Liver (tissue), 9 donors: ENCODE data around the gene CCDC85A. TPM values are rescaled to one million over a fixed set of nuclear protein-coding genes. Genes with fewer than 3 reads are reported as not detected.

ENCODE experiments used
- DNase-seq: peaks from one replicate; pipeline ENCODE4 v3.0.0-alpha.2; 2017; ENCODE audit warnings: low spot score
- H3K27ac ChIP-seq, 2 donors: one replicate each; pipeline ENCODE4 v1.7.0; 2013; ENCODE audit warnings: inconsistent platforms in 2 of 2, low read length in 2 of 2, control low read depth in 1 of 2, low read depth in 1 of 2, mild to moderate bottlenecking in 1 of 2
- H3K27me3 ChIP-seq, 4 donors: one replicate each; pipeline versions ENCODE4 v1.6.1 to v1.7.0; 2013; ENCODE audit warnings: low read length in 3 of 4, inconsistent platforms in 1 of 4, mild to moderate bottlenecking in 1 of 4, moderate library complexity in 1 of 4; ENCODE audit not compliant: control insufficient read depth in 4 of 4, insufficient read depth in 4 of 4
- H3K36me3 ChIP-seq, 4 donors: one replicate each; pipeline versions ENCODE4 v1.6.1 to v1.7.0; 2013; ENCODE audit warnings: low read length in 3 of 4, mild to moderate bottlenecking in 3 of 4, low read depth in 1 of 4, moderate library complexity in 1 of 4; ENCODE audit not compliant: control insufficient read depth in 4 of 4, insufficient read depth in 3 of 4
- H3K4me1 ChIP-seq, 4 donors: one replicate each; pipeline versions ENCODE4 v1.6.1 to v1.7.0; 2013; ENCODE audit warnings: low read length in 3 of 4, mild to moderate bottlenecking in 3 of 4, moderate library complexity in 1 of 4; ENCODE audit not compliant: control insufficient read depth in 4 of 4, insufficient read depth in 4 of 4
- H3K4me3 ChIP-seq, 3 donors: one replicate each; pipeline versions ENCODE4 v1.6.1 to v1.7.0; 2013; ENCODE audit warnings: low read length in 3 of 3, control low read depth in 1 of 3, low read depth in 1 of 3, mild to moderate bottlenecking in 1 of 3
- H3K9ac ChIP-seq, 2 donors: one replicate each; pipeline ENCODE4 v1.7.0; 2013; ENCODE audit warnings: low read length in 2 of 2, mild to moderate bottlenecking in 2 of 2, moderate library complexity in 2 of 2, control low read depth in 1 of 2, low read depth in 1 of 2
- H3K9me3 ChIP-seq, 4 donors: one replicate each; pipeline versions ENCODE4 v1.6.1 to v1.7.0; 2013; ENCODE audit warnings: low read length in 3 of 4; ENCODE audit not compliant: control insufficient read depth in 4 of 4
- EGR1 ChIP-seq, 2 donors: IDR thresholded peaks; 2 replicates each; pipeline ENCODE4 v1.6.1; 2016 to 2018; ENCODE audit warnings: antibody characterized with exemption in 2 of 2, low read depth in 2 of 2
- FOXA1 ChIP-seq: IDR thresholded peaks from 2 replicates; pipeline ENCODE4 v1.6.1; 2016; ENCODE audit warnings: antibody characterized with exemption
- FOXA2 ChIP-seq: IDR thresholded peaks from 2 replicates; pipeline ENCODE4 v1.6.1; 2016; ENCODE audit warnings: antibody characterized with exemption
- GABPA ChIP-seq, 2 donors: IDR thresholded peaks in 1 of 2; conservative IDR thresholded peaks in 1 of 2; 2 replicates each; pipeline ENCODE4 v1.6.1; 2016; ENCODE audit warnings: antibody characterized with exemption in 2 of 2, mild to moderate bottlenecking in 1 of 2, moderate library complexity in 1 of 2
- HNF4A ChIP-seq, 2 donors: conservative IDR thresholded peaks; 2 replicates each; pipeline ENCODE4 v1.6.1; 2016; ENCODE audit warnings: antibody characterized with exemption in 2 of 2, mild to moderate bottlenecking in 2 of 2
- HNF4G ChIP-seq: IDR thresholded peaks from 2 replicates; pipeline ENCODE4 v1.6.1; 2016; ENCODE audit warnings: antibody characterized with exemption
- JUND ChIP-seq, 2 donors: IDR thresholded peaks; 2 replicates each; pipeline ENCODE4 v1.6.1; 2016; ENCODE audit warnings: antibody characterized with exemption in 2 of 2
- NR2F2 ChIP-seq: IDR thresholded peaks from 2 replicates; pipeline ENCODE4 v1.6.1; 2016; ENCODE audit warnings: antibody characterized with exemption
- RAD21 ChIP-seq, 2 donors: IDR thresholded peaks; 2 replicates each; pipeline ENCODE4 v1.6.1; 2016; ENCODE audit warnings: antibody characterized with exemption in 2 of 2, mild to moderate bottlenecking in 2 of 2
- SP1 ChIP-seq: IDR thresholded peaks from 2 replicates; pipeline ENCODE4 v1.6.1; 2018; ENCODE audit warnings: antibody characterized with exemption, mild to moderate bottlenecking
- YY1 ChIP-seq: IDR thresholded peaks from 2 replicates; pipeline ENCODE4 v1.6.1; 2016; ENCODE audit warnings: antibody characterized with exemption, mild to moderate bottlenecking
- WGBS: extraction: QIAGEN DNeasy Blood & Tissue Kit; methylation state at CpG from one replicate; pipeline ENCODE4 v1.1.7; 2013; 5-methylcytosine and 5-hydroxymethylcytosine counted together
- polyA plus RNA-seq, 2 donors: library from polyadenylated mRNA; stranded (reverse) in 1 of 2; unstranded in 1 of 2; fragments of 200-250 nt in 1 of 2; fragments of >200 nt in 1 of 2; fragmentation: Nextera tagmentation in 1 of 2; extraction: Ambion mirVana in 1 of 2; gene quantifications; one replicate each; pipeline versions ENCODE4 v1.2.1 to v1.2.3, GENCODE V29; 2013 to 2015
- total RNA-seq, 2 donors: library from RNA; depleted of rRNA; stranded (reverse); fragments of >200 nt; gene quantifications; one replicate each; pipeline ENCODE4 v1.2.3, GENCODE V29; 2014
- TF ChIP-seq, protein P1 (sequence below): fragments of 150-350 bp; IDR thresholded peaks from 2 replicates; pipeline ENCODE4 v1.5.1; 2017; ENCODE audit warnings: improper control_type of control experiment, low read depth, low read length; ENCODE audit not compliant: missing input control
- TF ChIP-seq, protein P2 (sequence below): IDR thresholded peaks from 2 replicates; pipeline ENCODE4 v1.6.1; 2016; ENCODE audit warnings: antibody characterized with exemption
- TF ChIP-seq, protein P3 (sequence below): IDR thresholded peaks from 2 replicates; pipeline ENCODE4 v1.6.1; 2016; ENCODE audit warnings: antibody characterized with exemption, mild to moderate bottlenecking
- TF ChIP-seq, protein P4 (sequence below): IDR thresholded peaks from 2 replicates; pipeline ENCODE4 v1.6.1; 2016; ENCODE audit warnings: antibody characterized with exemption
- TF ChIP-seq, protein P5 (sequence below): IDR thresholded peaks from 2 replicates; pipeline ENCODE4 v1.6.1; 2016; ENCODE audit warnings: antibody characterized with exemption
- donor health status: healthy.
- donor health status: healthy.
- donor health status: healthy.
- donor health status: healthy.
- donor health status: healthy.

CCDC85A gene
- total and polyA plus RNA-seq, 4 donors = 0.05 to 0.17 (median 0.10) TPM

DNA sequence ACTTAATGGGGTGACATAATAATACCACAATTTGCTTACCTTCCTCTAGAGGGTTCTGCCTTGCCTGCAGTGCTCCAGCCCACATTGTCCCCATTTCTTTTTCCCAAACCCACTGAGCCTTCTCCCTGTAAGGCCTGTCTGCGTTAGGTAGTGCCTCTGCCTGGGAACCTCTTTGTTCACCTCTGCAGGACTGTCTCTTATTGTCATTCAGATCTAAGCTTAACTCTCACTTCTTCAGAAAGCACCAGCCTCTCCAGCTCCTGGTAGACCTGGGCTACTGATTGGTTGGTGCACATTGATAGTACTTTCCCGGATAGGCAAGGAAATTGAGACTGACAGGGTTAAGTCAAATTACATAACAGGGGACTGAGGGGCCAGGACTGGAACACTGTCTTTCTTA lies 49.1 kb downstream of the CCDC85A start:
- Histone ChIP-seq H3K9ac (no peak overlapping the region), H3K4me3 (no peak overlapping the region), H3K27me3 (no peaks in the 10 kb centered on the region), H3K4me1 (no peaks in the 10 kb centered on the region), H3K36me3 (no peaks in the 10 kb centered on the region), H3K27ac (no peak overlapping the region), H3K9me3 (no peaks in the 10 kb centered on the region)
- no peak for DNase-seq
- WGBS = 92% methylated on average over 2 of the region's 2 CpGs
- no peak for TF ChIP-seq HNF4A (conservative IDR thresholded peaks at IDR 0.05)

DNA sequence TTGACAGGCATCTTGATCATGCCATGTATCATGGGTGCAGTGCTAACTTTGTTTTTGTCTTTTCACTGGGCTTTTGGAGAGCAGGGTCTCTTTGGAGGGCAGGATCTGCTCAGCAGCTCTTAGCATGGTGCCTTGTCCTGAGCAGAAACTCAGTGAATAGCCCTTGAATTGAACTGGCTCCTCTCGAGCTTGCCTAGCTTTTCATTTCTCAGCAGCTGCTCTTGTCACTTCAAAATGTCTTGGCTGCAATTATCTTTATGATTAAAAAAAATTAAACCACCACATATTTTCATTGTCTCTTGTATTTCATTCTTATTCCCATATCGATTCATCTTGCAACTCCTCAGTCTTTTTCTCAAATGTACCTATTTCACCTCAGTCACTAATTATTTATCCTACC lies 50.5 kb downstream of the CCDC85A start:
- no peak for DNase-seq
- WGBS = 72% methylated on average over 2 of the region's 2 CpGs
- Histone ChIP-seq H3K9me3 (no peaks in the 10 kb centered on the region), H3K27me3 (no peaks in the 10 kb centered on the region), H3K36me3 (no peaks in the 10 kb centered on the region), H3K4me1 (no peaks in the 10 kb centered on the region), H3K9ac (no peak overlapping the region), H3K4me3 (no peak overlapping the region), H3K27ac (no peak overlapping the region)
- TF ChIP-seq, protein P1, sequence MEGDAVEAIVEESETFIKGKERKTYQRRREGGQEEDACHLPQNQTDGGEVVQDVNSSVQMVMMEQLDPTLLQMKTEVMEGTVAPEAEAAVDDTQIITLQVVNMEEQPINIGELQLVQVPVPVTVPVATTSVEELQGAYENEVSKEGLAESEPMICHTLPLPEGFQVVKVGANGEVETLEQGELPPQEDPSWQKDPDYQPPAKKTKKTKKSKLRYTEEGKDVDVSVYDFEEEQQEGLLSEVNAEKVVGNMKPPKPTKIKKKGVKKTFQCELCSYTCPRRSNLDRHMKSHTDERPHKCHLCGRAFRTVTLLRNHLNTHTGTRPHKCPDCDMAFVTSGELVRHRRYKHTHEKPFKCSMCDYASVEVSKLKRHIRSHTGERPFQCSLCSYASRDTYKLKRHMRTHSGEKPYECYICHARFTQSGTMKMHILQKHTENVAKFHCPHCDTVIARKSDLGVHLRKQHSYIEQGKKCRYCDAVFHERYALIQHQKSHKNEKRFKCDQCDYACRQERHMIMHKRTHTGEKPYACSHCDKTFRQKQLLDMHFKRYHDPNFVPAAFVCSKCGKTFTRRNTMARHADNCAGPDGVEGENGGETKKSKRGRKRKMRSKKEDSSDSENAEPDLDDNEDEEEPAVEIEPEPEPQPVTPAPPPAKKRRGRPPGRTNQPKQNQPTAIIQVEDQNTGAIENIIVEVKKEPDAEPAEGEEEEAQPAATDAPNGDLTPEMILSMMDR = no peak
- TF ChIP-seq RAD21 (IDR thresholded peaks at IDR 0.05) (no peak), GABPA (IDR thresholded peaks at IDR 0.05 in 1 of 2, conservative IDR thresholded peaks at IDR 0.05 in 1 of 2) (no peak), HNF4A (conservative IDR thresholded peaks at IDR 0.05) (no peak)
- TF ChIP-seq, protein P2, sequence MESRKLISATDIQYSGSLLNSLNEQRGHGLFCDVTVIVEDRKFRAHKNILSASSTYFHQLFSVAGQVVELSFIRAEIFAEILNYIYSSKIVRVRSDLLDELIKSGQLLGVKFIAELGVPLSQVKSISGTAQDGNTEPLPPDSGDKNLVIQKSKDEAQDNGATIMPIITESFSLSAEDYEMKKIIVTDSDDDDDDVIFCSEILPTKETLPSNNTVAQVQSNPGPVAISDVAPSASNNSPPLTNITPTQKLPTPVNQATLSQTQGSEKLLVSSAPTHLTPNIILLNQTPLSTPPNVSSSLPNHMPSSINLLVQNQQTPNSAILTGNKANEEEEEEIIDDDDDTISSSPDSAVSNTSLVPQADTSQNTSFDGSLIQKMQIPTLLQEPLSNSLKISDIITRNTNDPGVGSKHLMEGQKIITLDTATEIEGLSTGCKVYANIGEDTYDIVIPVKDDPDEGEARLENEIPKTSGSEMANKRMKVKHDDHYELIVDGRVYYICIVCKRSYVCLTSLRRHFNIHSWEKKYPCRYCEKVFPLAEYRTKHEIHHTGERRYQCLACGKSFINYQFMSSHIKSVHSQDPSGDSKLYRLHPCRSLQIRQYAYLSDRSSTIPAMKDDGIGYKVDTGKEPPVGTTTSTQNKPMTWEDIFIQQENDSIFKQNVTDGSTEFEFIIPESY = no peak

DNA sequence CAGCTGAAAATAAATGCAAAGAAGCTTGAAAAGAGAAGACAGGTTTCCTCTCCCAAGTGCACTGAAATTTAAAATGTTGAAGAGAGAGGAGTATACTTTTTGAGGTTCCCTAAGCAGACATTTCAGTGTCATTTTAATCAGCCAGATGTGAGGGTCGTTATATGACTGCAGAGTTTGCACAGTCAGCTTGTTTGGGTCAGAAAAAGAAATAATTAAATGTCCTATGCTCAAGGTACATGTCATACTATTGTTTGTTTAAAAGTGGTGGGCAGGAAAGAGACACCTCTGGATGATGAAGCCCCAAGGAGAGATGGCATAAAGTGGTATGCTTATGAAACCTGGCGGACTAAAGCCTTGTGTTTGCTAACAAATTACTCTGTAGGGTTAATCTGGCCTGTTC lies 55.2 kb downstream of the CCDC85A start:
- H3K36me3 ChIP-seq = no peaks in the 10 kb centered on the region
- WGBS = 63% methylated on average over 2 of the region's 2 CpGs
- H3K9ac ChIP-seq = no peak overlapping the region
- H3K9me3 ChIP-seq = peaks cover 0 to 3% (median 0%) of the 10 kb centered on the region in 4 donors
- H3K4me1 ChIP-seq = no peaks in the 10 kb centered on the region
- H3K27me3 ChIP-seq = no peaks in the 10 kb centered on the region
- TF ChIP-seq, protein P3, sequence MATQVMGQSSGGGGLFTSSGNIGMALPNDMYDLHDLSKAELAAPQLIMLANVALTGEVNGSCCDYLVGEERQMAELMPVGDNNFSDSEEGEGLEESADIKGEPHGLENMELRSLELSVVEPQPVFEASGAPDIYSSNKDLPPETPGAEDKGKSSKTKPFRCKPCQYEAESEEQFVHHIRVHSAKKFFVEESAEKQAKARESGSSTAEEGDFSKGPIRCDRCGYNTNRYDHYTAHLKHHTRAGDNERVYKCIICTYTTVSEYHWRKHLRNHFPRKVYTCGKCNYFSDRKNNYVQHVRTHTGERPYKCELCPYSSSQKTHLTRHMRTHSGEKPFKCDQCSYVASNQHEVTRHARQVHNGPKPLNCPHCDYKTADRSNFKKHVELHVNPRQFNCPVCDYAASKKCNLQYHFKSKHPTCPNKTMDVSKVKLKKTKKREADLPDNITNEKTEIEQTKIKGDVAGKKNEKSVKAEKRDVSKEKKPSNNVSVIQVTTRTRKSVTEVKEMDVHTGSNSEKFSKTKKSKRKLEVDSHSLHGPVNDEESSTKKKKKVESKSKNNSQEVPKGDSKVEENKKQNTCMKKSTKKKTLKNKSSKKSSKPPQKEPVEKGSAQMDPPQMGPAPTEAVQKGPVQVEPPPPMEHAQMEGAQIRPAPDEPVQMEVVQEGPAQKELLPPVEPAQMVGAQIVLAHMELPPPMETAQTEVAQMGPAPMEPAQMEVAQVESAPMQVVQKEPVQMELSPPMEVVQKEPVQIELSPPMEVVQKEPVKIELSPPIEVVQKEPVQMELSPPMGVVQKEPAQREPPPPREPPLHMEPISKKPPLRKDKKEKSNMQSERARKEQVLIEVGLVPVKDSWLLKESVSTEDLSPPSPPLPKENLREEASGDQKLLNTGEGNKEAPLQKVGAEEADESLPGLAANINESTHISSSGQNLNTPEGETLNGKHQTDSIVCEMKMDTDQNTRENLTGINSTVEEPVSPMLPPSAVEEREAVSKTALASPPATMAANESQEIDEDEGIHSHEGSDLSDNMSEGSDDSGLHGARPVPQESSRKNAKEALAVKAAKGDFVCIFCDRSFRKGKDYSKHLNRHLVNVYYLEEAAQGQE = no peak
- no peak for TF ChIP-seq RAD21 (IDR thresholded peaks at IDR 0.05)
- no peak for TF ChIP-seq EGR1 (IDR thresholded peaks at IDR 0.05; ENCODE audit: low read depth in 2 of 2)
- TF ChIP-seq, protein P2 = no peak
- TF ChIP-seq SP1 = no peak
- TF ChIP-seq YY1 = no peak
- TF ChIP-seq, protein P4, sequence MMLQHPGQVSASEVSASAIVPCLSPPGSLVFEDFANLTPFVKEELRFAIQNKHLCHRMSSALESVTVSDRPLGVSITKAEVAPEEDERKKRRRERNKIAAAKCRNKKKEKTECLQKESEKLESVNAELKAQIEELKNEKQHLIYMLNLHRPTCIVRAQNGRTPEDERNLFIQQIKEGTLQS = no peak
- TF ChIP-seq HNF4G = no peak
- no peak for TF ChIP-seq JUND (IDR thresholded peaks at IDR 0.05)
- no peak for TF ChIP-seq FOXA2
- TF ChIP-seq, protein P5, sequence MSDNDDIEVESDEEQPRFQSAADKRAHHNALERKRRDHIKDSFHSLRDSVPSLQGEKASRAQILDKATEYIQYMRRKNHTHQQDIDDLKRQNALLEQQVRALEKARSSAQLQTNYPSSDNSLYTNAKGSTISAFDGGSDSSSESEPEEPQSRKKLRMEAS = no peak
- no peak for TF ChIP-seq NR2F2
- TF ChIP-seq HNF4A (conservative IDR thresholded peaks at IDR 0.05) = no peak
- TF ChIP-seq FOXA1 = no peak
- TF ChIP-seq, protein P1 = no peak
- H3K4me3 ChIP-seq = no peak overlapping the region
- no peak for DNase-seq
- no peak overlapping the region for H3K27ac ChIP-seq
